ENCODE results near the gene SPSB1.

The SPSB1 gene

DNA sequence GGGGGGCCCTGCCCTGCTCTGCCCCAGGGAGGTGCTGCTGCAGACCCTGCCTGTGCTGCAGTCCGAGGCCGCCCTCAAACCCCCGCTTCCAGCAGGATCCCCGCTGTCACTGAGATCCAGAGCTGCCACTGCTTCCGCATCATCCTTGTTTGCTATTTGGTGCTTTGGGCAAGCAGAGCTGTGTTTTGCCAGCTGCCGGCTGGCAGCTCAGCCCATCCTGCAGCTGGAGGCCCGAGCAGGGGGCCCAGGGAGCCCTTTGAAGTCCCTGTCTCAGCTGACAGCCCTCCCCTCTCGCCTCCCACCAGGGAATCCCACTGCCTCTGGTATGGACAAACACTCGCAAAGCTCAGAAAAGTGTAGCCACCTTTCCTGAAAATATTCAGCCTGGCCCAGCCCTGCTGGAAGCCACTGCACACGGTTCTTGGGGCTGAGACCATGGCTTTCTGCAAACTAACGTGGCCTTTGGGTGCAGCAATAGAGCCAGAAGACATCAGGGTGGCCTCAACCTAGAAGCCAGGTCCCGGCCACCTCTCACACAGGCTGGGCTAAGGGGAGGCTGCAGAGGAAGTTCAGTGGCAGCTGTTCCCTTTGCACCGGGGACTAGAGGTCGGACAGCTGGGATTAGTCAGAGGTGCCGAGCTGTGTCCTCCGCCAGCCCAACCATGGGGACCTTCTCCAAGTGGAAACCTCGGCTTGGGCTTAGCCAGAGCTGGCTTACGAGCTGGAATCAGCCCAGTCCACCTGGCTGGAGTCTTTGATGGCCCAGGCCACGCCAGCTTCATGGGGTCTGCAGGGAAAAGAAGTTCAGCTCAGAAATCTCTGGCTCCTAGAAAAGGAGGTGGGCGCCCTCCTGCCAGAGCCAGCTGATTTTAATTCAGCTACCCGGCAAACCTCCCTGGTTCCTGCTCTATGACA lies 107.1 kb downstream of the SPSB1 start:
- Mint-ChIP-seq H3K4me3 (no peak overlapping the region), H3K27me3 (ENCODE audit: low read depth) (no peaks in the 10 kb centered on the region), H3K36me3 (ENCODE audit: low read depth) (no peaks in the 10 kb centered on the region), H3K4me1 (ENCODE audit: low read depth) (peaks cover 7% of the 10 kb centered on the region), H3K27ac (no peak overlapping the region), H3K9me3 (peaks cover 4% of the 10 kb centered on the region)
- no peak for DNase-seq (ENCODE audit: low spot score)

GRCh38 chr1:9400425-9401079 lies 107.9 kb downstream of the SPSB1 start:
- Mint-ChIP-seq H3K27me3 (ENCODE audit: low read depth) (no peaks in the 10 kb centered on the region), H3K27ac (no peak overlapping the region), H3K4me1 (ENCODE audit: low read depth) (peaks cover 7% of the 10 kb centered on the region), H3K9me3 (no peaks in the 10 kb centered on the region), H3K4me3 (no peak overlapping the region), H3K36me3 (ENCODE audit: low read depth) (no peaks in the 10 kb centered on the region)
- DNase-seq (ENCODE audit: low spot score) = peak; percentile 15

GRCh38 chr1:9401080-9401453 lies 108.4 kb downstream of the SPSB1 start:
- Mint-ChIP-seq H3K27me3 (ENCODE audit: low read depth) (no peaks in the 10 kb centered on the region), H3K9me3 (no peaks in the 10 kb centered on the region), H3K36me3 (ENCODE audit: low read depth) (no peaks in the 10 kb centered on the region), H3K4me3 (no peak overlapping the region), H3K27ac (no peak overlapping the region), H3K4me1 (ENCODE audit: low read depth) (peaks cover 8% of the 10 kb centered on the region)
- DNase-seq (ENCODE audit: low spot score) = no peak

- Mint-ChIP-seq H3K4me3 (no peak overlapping the region), H3K4me1 (ENCODE audit: low read depth) (peaks cover 14% of the 10 kb centered on the region), H3K9me3 (no peaks in the 10 kb centered on the region), H3K27ac (no peak overlapping the region), H3K27me3 (ENCODE audit: low read depth) (no peaks in the 10 kb centered on the region), H3K36me3 (ENCODE audit: low read depth) (no peaks in the 10 kb centered on the region)
- no peak for DNase-seq (ENCODE audit: low spot score)
Measured at GRCh38 chr1:9402256-9402616, 109.5 kb downstream of the SPSB1 start.

DNA sequence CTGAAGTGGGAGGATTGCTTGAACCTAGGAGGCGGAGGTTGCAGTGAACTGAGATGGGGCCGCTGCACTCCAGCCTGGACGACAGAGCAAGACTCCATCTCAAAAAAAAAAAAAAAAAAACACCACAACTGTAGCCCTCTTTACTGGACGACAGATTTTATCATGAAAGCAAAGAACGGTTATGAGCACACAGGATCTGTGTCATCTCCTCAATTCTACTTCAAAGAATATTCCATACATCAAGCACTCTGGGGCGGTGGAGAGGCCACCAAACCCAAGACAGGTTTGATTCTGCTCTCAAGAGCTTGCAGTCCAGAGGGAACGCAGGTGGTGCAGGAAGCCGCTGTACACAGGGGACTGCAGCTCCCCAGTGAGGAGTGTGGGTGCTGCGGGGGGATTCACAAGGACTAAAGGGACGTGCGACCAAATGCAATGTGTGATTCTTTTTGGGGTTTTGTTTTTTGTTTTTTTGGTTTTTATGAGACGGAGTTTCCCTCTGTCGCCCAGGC lies 110.1 kb downstream of the SPSB1 start:
- Mint-ChIP-seq H3K4me3 (no peak overlapping the region), H3K36me3 (ENCODE audit: low read depth) (no peaks in the 10 kb centered on the region), H3K27me3 (ENCODE audit: low read depth) (no peaks in the 10 kb centered on the region), H3K4me1 (ENCODE audit: low read depth) (peaks cover 14% of the 10 kb centered on the region), H3K9me3 (no peaks in the 10 kb centered on the region), H3K27ac (no peak overlapping the region)
- DNase-seq (ENCODE audit: low spot score) = no peak

GRCh38 chr1:9404117-9404914 lies 111.6 kb downstream of the SPSB1 start:
- Mint-ChIP-seq H3K4me1 (ENCODE audit: low read depth) (peaks cover 12% of the 10 kb centered on the region), H3K4me3 (no peak overlapping the region), H3K27ac (no peak overlapping the region), H3K36me3 (ENCODE audit: low read depth) (no peaks in the 10 kb centered on the region), H3K9me3 (no peaks in the 10 kb centered on the region), H3K27me3 (ENCODE audit: low read depth) (no peaks in the 10 kb centered on the region)
- DNase-seq (ENCODE audit: low spot score) = no peak

GRCh38 chr1:9406111-9406510 lies 113.4 kb downstream of the SPSB1 start:
- no peak overlapping the region for H3K27ac Mint-ChIP-seq
- no peaks in the 10 kb centered on the region for H3K36me3 Mint-ChIP-seq (ENCODE audit: low read depth)
- H3K4me1 Mint-ChIP-seq (ENCODE audit: low read depth) = peaks cover 10% of the 10 kb centered on the region
- DNase-seq (ENCODE audit: low spot score) = no peak
- H3K9me3 Mint-ChIP-seq = peaks cover 4% of the 10 kb centered on the region
- H3K27me3 Mint-ChIP-seq (ENCODE audit: low read depth) = peaks cover 3% of the 10 kb centered on the region
- no peak overlapping the region for H3K4me3 Mint-ChIP-seq

DNA sequence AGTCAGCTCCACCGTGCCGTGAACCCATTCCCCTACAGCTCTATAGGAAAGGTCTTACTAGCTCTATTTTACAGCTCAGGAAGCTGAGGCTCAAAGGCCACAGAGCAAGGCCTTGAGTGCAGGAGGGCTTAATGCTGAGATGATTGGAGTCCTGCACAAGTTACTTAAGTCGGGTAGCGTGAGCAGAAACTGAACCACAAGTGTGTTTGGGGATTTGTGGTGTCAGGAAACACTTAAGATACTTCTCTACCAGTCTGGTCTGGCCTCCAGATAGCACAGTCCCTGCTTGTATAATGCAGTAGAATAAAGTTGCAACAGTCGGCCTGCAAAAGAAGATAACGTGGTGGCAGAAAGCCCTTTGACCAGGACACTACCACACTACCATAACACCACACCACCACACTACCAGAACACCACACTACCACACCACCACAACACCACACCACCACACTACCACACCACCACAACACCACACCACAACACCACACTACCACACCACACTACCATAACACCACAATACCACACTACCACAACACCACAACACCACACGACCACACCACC lies 118.1 kb downstream of the SPSB1 start:
- peak overlapping the region; percentile 45 for H3K4me3 Mint-ChIP-seq

GRCh38 chr1:9413071-9413876 lies 120.6 kb downstream of the SPSB1 start:
- peaks cover 39% of the 10 kb centered on the region for H3K4me1 Mint-ChIP-seq (ENCODE audit: low read depth)

More for the DNA sequence above, 118.1 kb downstream of the SPSB1 start:
- peaks cover 5% of the 10 kb centered on the region for H3K9me3 Mint-ChIP-seq
- DNase-seq (ENCODE audit: low spot score) = peak; percentile 18
- H3K4me1 Mint-ChIP-seq (ENCODE audit: low read depth) = peaks cover 33% of the 10 kb centered on the region
- peak overlapping the region; percentile 81 for H3K27ac Mint-ChIP-seq
- peaks cover 6% of the 10 kb centered on the region for H3K27me3 Mint-ChIP-seq (ENCODE audit: low read depth)
- peaks cover 3% of the 10 kb centered on the region for H3K36me3 Mint-ChIP-seq (ENCODE audit: low read depth)

DNA sequence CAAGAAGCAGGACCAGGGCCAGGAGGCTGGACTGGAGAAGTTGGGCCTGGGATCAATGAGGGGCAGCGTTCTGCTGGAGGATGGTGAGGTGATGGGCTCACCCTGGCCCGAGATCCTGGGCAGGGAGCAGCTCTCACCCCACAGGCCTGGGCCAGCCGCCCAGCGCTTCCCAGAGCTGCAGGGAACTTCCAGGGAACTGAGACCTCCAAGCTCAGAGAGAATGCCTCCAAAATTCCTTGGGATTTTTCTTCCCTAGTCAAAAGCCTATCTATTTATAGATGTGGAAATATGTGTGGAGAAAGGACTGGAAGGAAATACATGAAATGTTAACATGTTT lies 121.2 kb downstream of the SPSB1 start:
- Mint-ChIP-seq H3K9me3 (peaks cover 5% of the 10 kb centered on the region), H3K27me3 (ENCODE audit: low read depth) (peaks cover 18% of the 10 kb centered on the region), H3K4me3 (peak overlapping the region; percentile 61), H3K36me3 (ENCODE audit: low read depth) (peaks cover 3% of the 10 kb centered on the region), H3K27ac (peak overlapping the region; percentile 49), H3K4me1 (ENCODE audit: low read depth) (peaks cover 39% of the 10 kb centered on the region)
- DNase-seq (ENCODE audit: low spot score) = no peak

More at GRCh38 chr1:9413071-9413876, 120.6 kb downstream of the SPSB1 start:
- H3K27ac Mint-ChIP-seq = peak overlapping the region; percentile 62
- DNase-seq (ENCODE audit: low spot score) = peak; percentile 77
- peaks cover 5% of the 10 kb centered on the region for H3K9me3 Mint-ChIP-seq
- peak overlapping the region; percentile 61 for H3K4me3 Mint-ChIP-seq
- H3K36me3 Mint-ChIP-seq (ENCODE audit: low read depth) = peaks cover 3% of the 10 kb centered on the region
- peaks cover 18% of the 10 kb centered on the region for H3K27me3 Mint-ChIP-seq (ENCODE audit: low read depth)

DNA sequence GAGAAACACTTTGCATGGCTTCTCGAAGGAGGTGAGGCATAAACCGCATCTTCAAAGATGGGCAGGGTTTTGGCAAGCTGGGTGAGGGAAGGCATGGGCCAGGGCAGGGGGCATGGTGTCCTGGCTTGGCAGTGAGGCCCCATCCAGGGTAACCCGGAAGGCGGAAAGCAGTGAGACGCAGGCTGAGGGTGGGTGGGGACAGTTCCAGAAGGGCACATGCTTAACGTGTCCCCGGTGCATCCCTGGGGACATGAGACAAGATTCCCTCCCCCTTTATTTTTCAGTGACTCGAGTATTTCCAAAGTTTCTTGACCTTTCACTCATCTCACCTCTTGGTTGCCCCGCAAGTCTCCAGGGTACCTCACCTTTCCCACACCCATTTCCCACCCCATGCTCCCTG lies 123.8 kb downstream of the SPSB1 start:
- Mint-ChIP-seq H3K9me3 (no peaks in the 10 kb centered on the region), H3K4me3 (no peak overlapping the region), H3K27me3 (ENCODE audit: low read depth) (peaks cover 24% of the 10 kb centered on the region), H3K27ac (no peak overlapping the region), H3K36me3 (ENCODE audit: low read depth) (peaks cover 3% of the 10 kb centered on the region), H3K4me1 (ENCODE audit: low read depth) (peaks cover 48% of the 10 kb centered on the region)
- DNase-seq (ENCODE audit: low spot score) = no peak

DNA sequence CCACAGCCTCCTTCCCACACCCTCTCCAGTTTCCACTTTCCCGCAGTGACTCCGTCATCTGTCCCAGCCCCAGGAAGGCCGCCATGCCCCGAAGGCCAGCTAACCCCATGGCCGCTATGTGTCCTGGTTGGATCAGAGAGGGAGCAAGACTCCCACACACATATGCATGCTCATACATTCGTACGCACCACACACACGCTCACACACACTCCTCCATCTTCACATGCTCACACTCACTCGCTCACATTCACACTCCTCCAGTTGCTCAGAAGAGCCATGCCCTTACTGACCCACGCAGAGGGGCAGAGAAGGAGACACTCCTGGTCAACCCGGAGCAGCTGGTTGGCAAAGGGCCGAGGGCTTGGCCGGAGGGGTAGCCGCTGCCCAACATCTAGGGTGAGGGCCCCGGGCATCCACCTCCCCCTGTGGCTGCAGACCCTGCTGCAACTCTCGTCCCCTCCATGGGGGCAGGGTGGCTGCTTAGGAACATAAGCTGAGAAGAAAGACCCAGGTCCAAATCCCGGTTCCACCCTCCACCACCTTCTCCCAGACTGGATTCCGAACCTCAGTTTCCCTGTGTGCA lies 124.3 kb downstream of the SPSB1 start:
- no peaks in the 10 kb centered on the region for H3K36me3 Mint-ChIP-seq (ENCODE audit: low read depth)
- peaks cover 44% of the 10 kb centered on the region for H3K4me1 Mint-ChIP-seq (ENCODE audit: low read depth)
- peaks cover 26% of the 10 kb centered on the region for H3K27me3 Mint-ChIP-seq (ENCODE audit: low read depth)
- no peak for DNase-seq (ENCODE audit: low spot score)
- peak overlapping the region; percentile 0 for H3K4me3 Mint-ChIP-seq
- H3K27ac Mint-ChIP-seq = no peak overlapping the region
- H3K9me3 Mint-ChIP-seq = no peaks in the 10 kb centered on the region

GRCh38 chr1:9417695-9418094 lies 125.0 kb downstream of the SPSB1 start:
- H3K4me3 Mint-ChIP-seq = no peak overlapping the region
- no peaks in the 10 kb centered on the region for H3K9me3 Mint-ChIP-seq
- no peak for DNase-seq (ENCODE audit: low spot score)
- H3K27me3 Mint-ChIP-seq (ENCODE audit: low read depth) = peaks cover 33% of the 10 kb centered on the region
- H3K27ac Mint-ChIP-seq = no peak overlapping the region
- no peaks in the 10 kb centered on the region for H3K36me3 Mint-ChIP-seq (ENCODE audit: low read depth)
- H3K4me1 Mint-ChIP-seq (ENCODE audit: low read depth) = peaks cover 41% of the 10 kb centered on the region

All from T-helper 2 cell treated with Interferon-gamma antibody and Interleukin-4, amounts not matched to agents 5 μg/mL and 100 μg/mL, for 36 hours (primary cell).